Activated CD8-positive, alpha-beta memory T cell treated with anti-CD3 and anti-CD28 coated beads, Interleukin-2, amount 50 U/mL, for 4 hours (primary cell): ENCODE measurements around the gene ZGPAT.
"Not testable (repeated sequence)": the region's sequence is repeated elsewhere in the genome, so short reads cannot be mapped to it uniquely, and the experiment has no call there.

Experiments
- DNase-seq: peaks from one replicate; pipeline ENCODE4 v3.0.0-alpha.2; 2020

Gene ZGPAT

GRCh38 chr20:63703471-63703975 is 4.3 kb upstream of the ZGPAT start:
- no peak for DNase-seq

- DNase-seq: no peak
Measured at GRCh38 chr20:63703976-63704748, 3.7 kb upstream of the ZGPAT start.

- DNase-seq: no peak
Measured at GRCh38 chr20:63704749-63705117, 3.1 kb upstream of the ZGPAT start.

GRCh38 chr20:63705232-63706026 is 2.4 kb upstream of the ZGPAT start:
- DNase-seq: no peak

GRCh38 chr20:63706027-63706695 is 1.7 kb upstream of the ZGPAT start:
- no peak for DNase-seq

GRCh38 chr20:63706852-63707557 is 834 bp upstream of the ZGPAT start:
- peak; percentile 70 for DNase-seq

GRCh38 chr20:63708301-63709148 is 686 bp downstream of the ZGPAT start:
- DNase-seq: no peak

GRCh38 chr20:63709149-63709527 is 1.3 kb downstream of the ZGPAT start:
- DNase-seq: no peak

GRCh38 chr20:63711085-63711645 is 3.3 kb downstream of the ZGPAT start:
- DNase-seq: no peak

GRCh38 chr20:63712191-63712590 is 4.4 kb downstream of the ZGPAT start:
- DNase-seq: no peak

GRCh38 chr20:63714858-63715257 is 7.0 kb downstream of the ZGPAT start:
- DNase-seq: no peak

- no peak for DNase-seq
Measured at GRCh38 chr20:63718996-63719395, 11.2 kb downstream of the ZGPAT start.

- DNase-seq: not testable (repeated sequence)
Measured at GRCh38 chr20:63722967-63723622, 15.3 kb downstream of the ZGPAT start.

- not testable (repeated sequence) for DNase-seq
Measured at GRCh38 chr20:63730189-63730733, 22.4 kb downstream of the ZGPAT start.

- DNase-seq: no peak
Measured at GRCh38 chr20:63731410-63731809, 23.6 kb downstream of the ZGPAT start.

GRCh38 chr20:63732118-63733095 is 24.6 kb downstream of the ZGPAT start:
- no peak for DNase-seq

- no peak for DNase-seq
Measured at GRCh38 chr20:63733117-63733516, 25.3 kb downstream of the ZGPAT start.

- DNase-seq: no peak
Measured at GRCh38 chr20:63733579-63734081, 25.8 kb downstream of the ZGPAT start.
